HepG2 (cell line): ENCODE measurements around the gene JMJD7. TPM values are rescaled to one million over a fixed set of nuclear protein-coding genes. Genes with fewer than 3 reads are reported as not detected.

Source experiments
- ATAC-seq: fragments of 200-7000 bp; cut with Tn5 transposase; 3 replicates; pipeline ENCODE4 v1.9.1; 2020; ENCODE audit warnings: mild to moderate bottlenecking, moderate library complexity
- BruUV-seq: library from RNA; stranded (reverse); fragments of 400-500 nt; replicated peaks from 2 replicates; lab custom pipeline; 2021; lab: Mats Ljungman, UMichigan
- CTCF ChIA-PET: fragments of 300-600 bp; formaldehyde crosslinking; extraction: SDS; loops from one replicate; lab custom pipeline; 2021; ENCODE audit warnings: low total read pairs, inconsistent platforms, low intra/inter-chr PET ratio; lab: Yijun Ruan, JAX
- POLR2A ChIA-PET: fragments of 350-600 bp; sonication (Branson Sonifier 250); formaldehyde crosslinking; loops from one replicate; lab custom pipeline; 2020; ENCODE audit warnings: antibody characterized with exemption, inconsistent platforms; lab: Yijun Ruan, JAX
- DNase-seq: peaks from one replicate; pipeline ENCODE4 v3.0.0-alpha.2; 2015; ENCODE audit warnings: low spot score
- FAIRE-seq: peaks from 3 replicates; lab custom pipeline; 2011; peaks lifted over from hg19 to GRCh38; lab: Jason Lieb, UNC
- H2AFZ ChIP-seq: one replicate; pipeline ENCODE4 v1.6.1; 2011; ENCODE audit warnings: low read length, inconsistent platforms
- H3K27ac ChIP-seq: fragments of 300-600 bp; 3 replicates; pipeline ENCODE4 v1.8.0; 2011; ENCODE audit warnings: mixed run types, mild to moderate bottlenecking, mixed read lengths, low read length, inconsistent platforms; ENCODE audit not compliant: insufficient read depth; ENCODE audit errors: extremely low read length
- H3K27me3 ChIP-seq, 2 experiments: fragments of 200-600 bp in 1 of 2; 2 replicates in 1 of 2; 3 replicates in 1 of 2; pipeline versions ENCODE4 v1.6.0 to v1.8.0; 2011; ENCODE audit warnings: low read length in 2 of 2, mild to moderate bottlenecking in 2 of 2, moderate library complexity in 2 of 2, inconsistent platforms in 1 of 2; ENCODE audit not compliant: insufficient read depth in 2 of 2, control insufficient read depth in 1 of 2
- H3K36me3 ChIP-seq, 2 experiments: fragments of 200-600 bp in 1 of 2; replicated peaks in 1 of 2; 2 replicates in 1 of 2; 3 replicates in 1 of 2; pipeline versions ENCODE4 v1.5.1 to v1.8.0; 2011; ENCODE audit warnings: low read length in 2 of 2, inconsistent platforms in 1 of 2; ENCODE audit not compliant: insufficient read depth in 2 of 2, control insufficient read depth in 1 of 2
- H3K4me1 ChIP-seq: 2 replicates; pipeline ENCODE4 v1.5.1; 2012; ENCODE audit warnings: low read length, inconsistent platforms; ENCODE audit not compliant: insufficient read depth
- H3K4me2 ChIP-seq: 2 replicates; pipeline ENCODE4 v1.6.0; 2011; ENCODE audit warnings: low read depth, low read length, inconsistent platforms
- H3K4me3 ChIP-seq, 3 experiments: fragments of 200-600 bp in 1 of 3; sonication (generic), shearing (Covaris generic) in 1 of 3; replicated peaks in 1 of 3; 2 replicates each; pipeline ENCODE4 v1.5.1; 2011 to 2016; ENCODE audit warnings: low read length in 3 of 3, inconsistent platforms in 2 of 3, low read depth in 2 of 3, mild to moderate bottlenecking in 2 of 3, control low read depth in 1 of 3, mixed read lengths in 1 of 3; ENCODE audit not compliant: insufficient read depth in 1 of 3
- H3K79me2 ChIP-seq: one replicate; pipeline ENCODE4 v1.6.1; 2011; ENCODE audit warnings: low read length, inconsistent platforms; ENCODE audit not compliant: insufficient read depth
- H3K9ac ChIP-seq: 2 replicates; pipeline ENCODE4 v1.6.0; 2011; ENCODE audit warnings: mild to moderate bottlenecking, low read depth, low read length, inconsistent platforms; ENCODE audit not compliant: insufficient read depth
- H3K9me3 ChIP-seq: 2 replicates; pipeline ENCODE4 v1.5.1; 2012; ENCODE audit warnings: mild to moderate bottlenecking, low read length
- H4K20me1 ChIP-seq: 2 replicates; pipeline ENCODE4 v1.6.0; 2011; ENCODE audit warnings: inconsistent platforms, mild to moderate bottlenecking, low read length, moderate library complexity; ENCODE audit not compliant: insufficient read depth
- ARID3A ChIP-seq: IDR thresholded peaks from 2 replicates; pipeline ENCODE4 v1.6.1; 2012; ENCODE audit warnings: low read depth, low read length, improper control_type of control experiment
- HNF4A ChIP-seq: sonication (generic); formaldehyde crosslinking; IDR thresholded peaks from 2 replicates; pipeline ENCODE4 v1.4.0; 2020; ENCODE audit warnings: missing genetic modification reagents
- PHF20 ChIP-seq: sonication (generic); formaldehyde crosslinking; IDR thresholded peaks from 2 replicates; pipeline ENCODE4 v1.5.0; 2020; ENCODE audit warnings: mild to moderate bottlenecking, missing genetic modification reagents
- SIN3A ChIP-seq: IDR thresholded peaks from 2 replicates; pipeline ENCODE4 v1.6.1; 2011; ENCODE audit warnings: low read depth, mild to moderate bottlenecking, control low read depth, low read length, borderline replicate concordance
- SP4 ChIP-seq: sonication (generic); formaldehyde crosslinking; IDR thresholded peaks from 2 replicates; pipeline ENCODE4 v1.8.1; 2023; ENCODE audit warnings: mild to moderate bottlenecking, missing genetic modification reagents
- TFDP2 ChIP-seq: sonication (generic); formaldehyde crosslinking; IDR thresholded peaks from 2 replicates; pipeline ENCODE4 v1.4.0; 2020; ENCODE audit warnings: missing genetic modification reagents
- ZNF253 ChIP-seq: sonication (generic); formaldehyde crosslinking; IDR thresholded peaks from 2 replicates; pipeline ENCODE4 v1.8.0; 2022; ENCODE audit warnings: mild to moderate bottlenecking, missing genetic modification reagents, borderline replicate concordance
- ZNF280D ChIP-seq: sonication (generic); formaldehyde crosslinking; IDR thresholded peaks from 2 replicates; pipeline ENCODE4 v1.5.1; 2020; ENCODE audit warnings: mild to moderate bottlenecking, missing genetic modification reagents
- ZNF441 ChIP-seq: sonication (generic); formaldehyde crosslinking; IDR thresholded peaks from 2 replicates; pipeline ENCODE4 v1.7.0; 2021; ENCODE audit warnings: missing genetic modification reagents, borderline replicate concordance
- ZNF567 ChIP-seq: sonication (generic); formaldehyde crosslinking; IDR thresholded peaks from 2 replicates; pipeline ENCODE4 v1.8.1; 2023; ENCODE audit warnings: mild to moderate bottlenecking, missing genetic modification reagents, borderline replicate concordance
- ZSCAN21 ChIP-seq: sonication (generic); formaldehyde crosslinking; IDR thresholded peaks from 2 replicates; pipeline ENCODE4 v1.8.0; 2022; ENCODE audit warnings: mild to moderate bottlenecking, missing genetic modification reagents, moderate library complexity, borderline replicate concordance
- WGBS: methylation state at CpG from one replicate; pipeline ENCODE4 v1.1.6; 2017; ENCODE audit warnings: low lambda C conversion rate; 5-methylcytosine and 5-hydroxymethylcytosine counted together
- in situ Hi-C: cut with HindIII; loops from 2 replicates; pipeline ENCODE4 v1.10.0; 2017; ENCODE audit warnings: low pct_unique_long_range_greater_than_20kb; ENCODE audit not compliant: extremely low pct_ligation_motif_present
- intact Hi-C: fragments of 100-400 bp; cut with micrococcal nuclease; formaldehyde crosslinking; loops from one replicate; pipeline ENCODE4 v1.10.0; 2022; ENCODE audit not compliant: unreplicated experiment
- polyA plus RNA-seq, 8 experiments: library from polyadenylated mRNA; depleted of rRNA in 3 of 8; stranded (reverse) in 7 of 8; unstranded in 1 of 8; fragments of >200 nt; fragmentation: Illumina TruSeq in 4 of 8; extraction: Trizol in 4 of 8; gene quantifications; 2 replicates each; pipeline versions ENCODE4 v1.2.1 to v1.2.3, GENCODE V29; 2011 to 2016; ENCODE audit warnings: low read depth in 4 of 8, missing spikeins in 1 of 8, mixed read lengths in 1 of 8; ENCODE audit not compliant: insufficient read depth in 1 of 8
- total RNA-seq, 5 experiments: library from RNA; depleted of rRNA; stranded (reverse); fragments of >200 nt; fragmentation: Illumina TruSeq; extraction: Trizol; gene quantifications; 2 replicates each; pipeline ENCODE4 v1.2.3, GENCODE V29; 2016; ENCODE audit warnings: low read depth in 1 of 5

JMJD7 gene
- total and polyA plus RNA-seq, 2 of the 13 experiments (the other 11 are each of a cell fraction or from before 2014, with no cell fraction given), result 6.4 to 7.1 TPM

- in situ Hi-C loops (no loop called here), intact Hi-C loops (no loop called here)
- H3K4me1 ChIP-seq, result no peaks in the 10 kb centered on the region
- no peaks in the 10 kb centered on the region for H3K27me3 ChIP-seq
- H4K20me1 ChIP-seq, result no peaks in the 10 kb centered on the region
- peaks cover 0 to 1% of the 10 kb centered on the region in 2 experiments; a peak in 3 of 5 replicates for H3K36me3 ChIP-seq
- ChIA-PET POLR2A (no interaction called here), CTCF (no interaction called here)
- TF ChIP-seq ZNF253 (CRISPR knock-in tag) (no peak), SP4 (CRISPR knock-in tag) (no peak), ZNF280D (CRISPR knock-in tag) (no peak), SIN3A (no peak), ZSCAN21 (no peak), PHF20 (no peak), ARID3A (no peak), ZNF441 (CRISPR knock-in tag) (no peak), HNF4A (CRISPR knock-in tag) (no peak), ZNF567 (no peak), TFDP2 (no peak)
- no peaks in the 10 kb centered on the region for H3K79me2 ChIP-seq
- no peak within 1 kb of the TSS for H3K4me2 ChIP-seq
- DNase-seq (no peak), ATAC-seq (no peak), FAIRE-seq (no peak)
- no peak within 1 kb of the TSS for H3K4me3 ChIP-seq
- no peaks in the 10 kb centered on the region for H3K9me3 ChIP-seq
- no TSS peak for BruUV-seq
- H3K9ac ChIP-seq, result no peak within 1 kb of the TSS
- H3K27ac ChIP-seq, result no peak within 1 kb of the TSS
- H2AFZ ChIP-seq, result no peak within 1 kb of the TSS
- WGBS, result 96% methylated on average over 5 of the region's 6 CpGs
Observed at GRCh38 chr15:41838400-41838897, 10.6 kb downstream of the JMJD7 start, which contains the start of gene PLA2G4B. Gene PLA2G4B, plus strand, starts transcription at chr15:41838847. Its CDS starts 67 bp downstream, at chr15:41838914.
